ENCODE results near the gene MFSD2A.
A peak's percentile ranks its signal among the peaks of the same experiment; 100 is the strongest.
"Not testable (repeated sequence)": the region's sequence is repeated elsewhere in the genome, so short reads cannot be mapped to it uniquely, and the experiment has no call there.

The MFSD2A gene

DNA sequence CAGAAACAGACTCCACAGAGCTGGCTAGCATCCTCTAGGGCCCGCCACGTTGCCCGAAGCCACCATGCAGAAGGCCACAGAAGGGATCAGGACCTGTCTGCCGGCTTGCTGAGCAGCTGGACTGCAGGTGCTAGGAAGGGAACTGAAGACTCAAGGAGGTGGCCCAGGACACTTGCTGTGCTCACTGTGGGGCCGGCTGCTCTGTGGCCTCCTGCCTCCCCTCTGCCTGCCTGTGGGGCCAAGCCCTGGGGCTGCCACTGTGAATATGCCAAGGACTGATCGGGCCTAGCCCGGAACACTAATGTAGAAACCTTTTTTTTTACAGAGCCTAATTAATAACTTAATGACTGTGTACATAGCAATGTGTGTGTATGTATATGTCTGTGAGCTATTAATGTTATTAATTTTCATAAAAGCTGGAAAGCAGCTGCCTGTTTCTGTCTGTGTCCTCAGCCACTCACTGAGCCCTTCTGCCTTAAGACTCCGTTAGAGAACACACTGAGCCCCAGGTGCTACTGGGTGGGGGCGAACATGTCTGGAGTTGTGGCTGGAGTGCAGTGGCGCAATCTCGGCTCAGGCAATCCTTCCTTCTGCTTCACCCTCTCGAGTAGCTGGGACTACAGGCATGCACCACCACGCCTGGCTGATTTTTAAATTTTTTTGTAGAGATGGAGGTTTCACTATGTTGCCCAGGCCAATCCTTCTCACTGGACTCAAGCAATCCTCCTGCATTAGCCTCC lies 14.8 kb downstream of the MFSD2A start:
- DNase-seq: no peak

DNA sequence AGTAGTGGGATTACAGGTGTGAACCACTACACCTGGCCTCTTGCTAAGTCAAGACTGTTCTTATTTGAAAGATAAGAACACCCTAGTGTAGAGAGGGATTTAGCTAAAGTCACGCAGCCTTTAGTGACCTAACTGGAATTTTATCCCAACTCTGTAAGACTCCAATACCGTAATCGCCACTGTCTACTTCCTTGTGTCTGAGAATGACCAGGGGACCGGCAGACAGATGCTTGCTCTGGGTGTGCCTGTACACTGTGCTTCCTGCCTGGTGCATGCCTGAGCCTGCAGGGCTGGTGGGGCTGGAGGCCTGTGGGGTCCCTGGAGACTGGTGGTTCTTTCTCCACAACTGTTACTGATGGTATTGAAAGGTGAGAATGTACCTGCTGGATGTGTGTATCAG lies 15.3 kb downstream of the MFSD2A start:
- no peak for DNase-seq

DNA sequence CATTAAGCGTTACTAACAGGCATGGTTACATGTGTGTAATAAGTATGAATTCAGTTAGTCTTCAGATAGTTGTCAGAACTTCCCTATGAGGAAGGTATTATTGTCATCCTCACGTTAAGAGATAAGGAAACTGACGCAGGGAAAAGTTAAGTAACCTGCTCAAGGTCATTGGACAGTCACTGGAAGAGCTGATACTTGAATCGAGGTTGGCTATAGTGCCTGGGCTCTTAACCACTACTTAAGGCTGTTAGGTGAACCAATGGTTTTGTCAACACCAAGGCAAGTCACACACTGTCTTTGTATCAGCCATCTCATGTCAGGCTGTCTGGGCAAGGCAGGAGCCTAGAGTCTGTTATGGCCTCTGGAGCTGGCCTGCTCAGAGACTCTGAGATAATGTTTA lies 16.2 kb downstream of the MFSD2A start:
- no peak for DNase-seq

DNA sequence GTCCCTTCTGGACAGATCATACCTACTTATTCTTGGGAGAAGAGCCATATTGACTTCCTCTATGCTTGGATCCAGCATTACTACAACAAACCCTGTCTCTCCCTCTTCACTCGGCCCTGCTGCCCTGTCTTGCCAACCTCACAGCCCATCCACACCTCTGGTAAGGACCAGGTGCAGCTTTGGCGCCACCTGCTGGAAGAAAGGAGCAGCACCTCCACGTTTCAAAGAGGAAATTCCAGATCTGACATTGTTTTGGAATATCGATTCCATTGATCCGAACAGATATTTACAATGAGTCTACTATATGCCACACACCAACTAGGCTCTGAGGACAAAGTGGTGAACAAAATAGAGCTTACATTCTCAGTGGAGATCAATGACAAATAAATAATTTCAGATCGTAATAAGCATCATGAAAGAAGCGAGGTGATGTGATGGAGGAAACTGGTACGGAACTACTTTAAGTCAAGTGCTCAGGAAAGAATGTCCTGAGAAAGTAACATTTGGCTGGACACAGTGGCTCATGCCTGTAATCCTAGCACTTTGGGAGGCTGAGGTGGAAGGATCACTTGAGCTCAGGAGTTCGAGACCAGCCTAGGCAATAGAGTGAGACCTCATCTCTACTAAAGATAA lies 18.7 kb downstream of the MFSD2A start:
- peak; percentile 60 for DNase-seq

DNA sequence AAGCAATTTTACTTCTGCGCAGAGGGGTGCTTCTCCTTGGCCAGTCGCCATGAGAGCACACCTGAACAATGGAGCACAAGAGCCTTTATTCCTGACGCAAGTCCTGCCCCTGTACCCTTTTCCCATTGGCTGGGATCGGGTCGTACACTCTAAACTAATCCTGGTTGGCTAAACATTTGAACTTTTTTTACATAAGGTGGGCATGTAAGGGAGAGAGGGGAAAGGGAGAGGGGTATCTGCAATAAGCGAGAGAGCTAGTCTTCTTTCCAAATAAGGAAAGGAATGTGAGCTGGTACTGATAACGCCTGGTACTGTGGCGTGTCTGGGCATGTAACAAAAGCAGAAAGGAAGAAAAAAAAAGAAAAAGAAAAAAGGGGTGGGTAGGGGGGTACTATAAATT lies 21.8 kb downstream of the MFSD2A start:
- no peak for DNase-seq

DNA sequence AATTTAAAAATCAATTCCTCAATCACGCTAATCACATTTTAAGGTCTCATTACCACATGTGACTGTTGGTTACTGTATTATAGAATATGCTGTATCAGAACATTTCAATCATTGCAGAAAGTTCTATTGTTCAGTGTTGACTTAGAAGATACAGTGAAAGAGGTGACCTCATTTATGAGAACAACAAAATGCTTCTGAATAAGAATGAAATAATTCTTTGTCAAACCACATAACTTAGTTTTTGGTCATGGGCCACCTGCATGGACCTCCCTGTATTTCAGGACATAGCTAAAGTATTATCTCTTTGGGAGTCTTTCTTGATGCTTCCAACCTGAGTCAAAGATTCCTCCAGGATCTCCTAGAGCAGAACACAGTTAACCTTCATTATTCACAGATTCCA lies 22.3 kb downstream of the MFSD2A start:
- no peak for DNase-seq

DNA sequence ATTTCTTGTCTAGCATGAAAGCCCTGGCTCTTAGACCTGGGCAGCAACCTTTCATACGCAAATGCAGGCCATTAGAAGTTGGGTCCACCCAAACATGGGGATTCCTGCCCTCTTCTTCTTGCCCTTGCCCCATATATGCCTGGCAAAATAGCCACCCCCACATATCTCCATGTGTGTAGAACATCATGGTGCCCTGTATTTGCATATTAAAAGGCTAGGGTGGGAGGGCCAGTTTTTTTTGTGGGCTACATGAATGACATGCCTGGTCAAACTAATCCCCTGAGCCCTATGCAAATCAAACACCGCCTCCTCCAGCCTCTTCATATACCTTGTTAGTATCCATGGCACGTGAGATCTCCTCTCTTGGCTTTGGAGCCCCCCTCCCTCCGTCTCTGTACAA lies 24.7 kb downstream of the MFSD2A start:
- DNase-seq: no peak

DNA sequence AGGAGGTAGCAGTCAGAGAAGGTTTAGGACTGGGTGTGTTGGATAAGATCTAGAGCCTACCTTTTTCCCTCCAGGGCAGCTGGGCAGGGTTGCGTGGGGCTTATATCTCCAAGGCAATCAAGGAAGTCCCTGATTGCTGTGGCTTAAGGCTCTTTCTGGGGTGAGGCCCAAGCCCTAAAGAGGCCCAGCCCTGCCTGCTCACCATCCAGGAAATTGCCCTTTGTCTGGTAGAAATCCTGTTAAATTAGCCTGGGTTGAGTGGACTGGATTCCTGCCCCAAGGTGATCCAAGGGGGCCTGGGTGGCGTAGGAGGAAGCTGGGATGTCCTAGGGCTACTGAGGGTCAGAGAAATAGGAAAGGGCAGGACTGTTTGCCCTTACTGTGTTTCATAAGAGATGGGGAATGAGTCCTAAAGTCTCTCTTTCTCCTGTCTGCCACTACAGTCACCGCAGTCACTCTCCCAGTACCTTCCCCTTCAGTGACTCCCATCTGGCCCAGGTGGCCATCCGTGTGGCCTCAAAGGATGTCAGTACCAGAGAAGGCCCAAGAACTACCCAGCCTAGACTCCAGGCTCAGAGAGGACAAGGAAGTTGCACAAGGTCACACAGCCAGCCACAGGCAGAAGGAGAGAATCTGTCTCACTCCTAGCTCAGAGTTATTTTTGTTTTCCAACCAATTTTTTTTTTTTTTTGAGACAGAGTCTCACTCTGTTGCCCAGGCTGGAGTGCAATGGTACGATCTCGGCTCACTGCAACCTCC lies 25.8 kb downstream of the MFSD2A start:
- no peak for DNase-seq

DNA sequence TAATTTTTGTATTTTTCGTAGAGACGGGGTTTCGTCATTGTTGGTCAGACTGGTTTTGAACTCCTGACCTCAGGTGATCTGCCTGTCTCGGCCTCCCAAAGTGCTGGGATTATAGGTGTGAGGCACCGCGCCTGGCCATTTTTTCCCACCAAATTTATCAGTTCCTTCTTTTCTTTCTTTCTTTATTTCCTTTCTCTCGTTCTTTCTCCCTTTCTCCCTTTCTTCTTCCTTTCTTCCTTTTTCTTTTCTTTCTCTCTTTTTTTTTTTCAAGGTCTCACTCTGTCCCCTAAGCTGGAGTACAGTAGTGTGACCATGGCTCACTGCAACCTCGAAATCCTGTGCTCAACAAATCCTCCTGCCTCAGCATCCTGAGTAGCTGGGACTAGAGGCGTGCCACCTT lies 26.4 kb downstream of the MFSD2A start:
- DNase-seq: no peak

DNA sequence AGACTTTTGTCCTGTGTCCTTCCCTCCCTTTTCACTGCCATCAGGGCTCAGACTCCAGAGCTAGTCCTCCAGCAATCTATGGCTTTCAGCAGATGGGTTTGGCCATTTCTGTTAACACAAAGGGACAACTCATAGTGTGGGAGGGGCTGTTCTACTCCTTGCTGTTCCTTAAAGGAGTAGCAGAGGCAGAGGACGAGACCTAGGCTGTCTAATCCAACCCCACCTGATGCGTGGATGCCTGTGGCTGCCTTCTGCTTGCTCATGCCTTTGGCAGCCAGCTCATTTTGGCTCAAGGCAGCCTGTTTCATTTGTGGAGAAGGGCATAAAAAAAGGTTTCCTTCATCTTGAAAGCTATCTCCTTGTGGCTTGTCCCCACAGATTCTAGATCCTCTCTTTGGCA lies 27.0 kb downstream of the MFSD2A start:
- no peak for DNase-seq

DNA sequence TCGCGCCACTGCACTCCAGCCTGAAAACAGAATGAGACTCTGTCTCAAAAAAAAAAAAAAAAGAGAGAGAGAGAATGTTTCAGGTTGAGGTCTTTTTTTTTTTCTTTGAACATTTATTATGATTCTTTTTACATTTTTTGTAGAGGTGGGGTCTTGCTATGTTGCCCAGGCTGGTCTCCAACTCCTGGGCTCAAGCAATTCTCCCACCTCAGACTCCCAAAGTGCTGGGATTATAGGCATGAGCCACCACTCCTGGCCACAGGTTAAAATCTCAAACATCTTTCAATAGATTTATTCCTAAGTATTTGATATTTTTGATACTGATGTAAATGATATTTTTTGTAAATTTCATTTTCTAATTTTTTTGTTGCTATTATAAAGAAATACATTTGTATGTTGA lies 29.5 kb downstream of the MFSD2A start:
- not testable (repeated sequence) for DNase-seq

DNA sequence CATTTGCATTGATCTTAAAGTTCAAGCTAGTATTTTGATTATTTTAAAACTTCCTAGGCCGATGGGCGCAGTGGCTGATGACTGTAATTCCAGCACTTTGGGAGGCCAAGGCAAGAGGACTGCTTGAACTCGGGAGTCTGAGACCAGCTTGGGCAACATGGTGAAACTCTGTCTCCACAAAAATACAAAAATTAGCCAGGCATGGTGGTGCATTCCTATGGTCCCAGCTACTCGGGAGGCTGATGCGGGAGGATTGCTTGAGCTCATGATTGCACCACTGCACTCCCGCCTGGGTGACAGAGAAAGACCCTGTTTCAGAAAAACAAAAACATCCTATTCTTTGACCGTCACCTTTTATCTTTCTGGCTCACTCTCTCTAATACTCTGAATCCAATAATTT lies 30.0 kb downstream of the MFSD2A start:
- no peak for DNase-seq

DNA sequence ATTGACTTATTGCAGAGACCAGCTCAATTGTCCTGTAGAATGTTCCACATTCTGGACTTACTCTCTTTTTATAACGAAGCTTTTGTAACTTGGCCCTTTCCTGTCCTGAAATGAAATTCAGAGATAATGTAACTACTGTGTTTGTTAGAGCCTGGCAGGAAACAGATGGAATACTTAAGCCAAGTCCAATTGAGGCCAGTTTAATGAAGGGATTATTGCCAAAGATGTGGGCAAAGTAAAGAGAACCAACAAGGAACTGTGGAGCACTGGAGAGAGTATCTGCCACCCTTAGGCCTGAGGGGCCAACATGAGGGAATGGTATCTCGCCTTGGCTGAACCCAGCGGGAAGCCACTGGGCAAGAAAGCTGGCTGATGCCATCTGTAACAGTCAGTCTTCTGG lies 32.9 kb downstream of the MFSD2A start:
- DNase-seq: no peak

DNA sequence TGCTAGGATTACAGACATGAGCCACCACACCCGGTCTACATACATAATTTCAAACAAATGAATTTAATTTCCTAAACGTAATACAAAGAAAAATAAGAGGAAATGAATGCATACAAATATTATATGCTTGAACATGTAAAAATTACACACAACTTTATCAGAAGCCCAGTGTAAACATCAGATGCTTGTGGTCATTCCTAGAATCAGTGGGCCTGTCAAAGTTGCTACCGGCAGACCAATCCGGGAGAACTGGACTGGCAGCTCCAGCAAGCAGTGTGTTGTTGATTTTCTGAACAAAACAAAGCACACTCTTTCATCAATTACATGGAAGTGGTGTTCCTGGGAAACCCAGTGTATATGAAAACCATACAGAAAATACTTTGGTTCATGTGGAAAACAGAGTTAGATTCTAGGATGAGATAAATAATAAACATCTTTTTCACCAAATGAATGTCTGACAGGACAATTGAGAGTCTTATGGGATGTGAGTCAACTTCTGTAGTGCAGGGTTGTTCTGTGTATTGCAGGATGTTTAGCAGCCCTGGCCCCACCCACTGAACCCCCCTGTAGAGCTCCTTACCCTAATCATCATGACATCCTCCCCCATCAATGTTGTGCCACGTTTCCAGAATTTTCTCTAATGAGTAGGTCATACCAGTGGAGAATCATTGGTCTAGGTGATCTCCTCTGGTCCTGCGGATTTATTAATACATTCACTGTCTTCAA lies 33.8 kb downstream of the MFSD2A start:
- no peak for DNase-seq

DNA sequence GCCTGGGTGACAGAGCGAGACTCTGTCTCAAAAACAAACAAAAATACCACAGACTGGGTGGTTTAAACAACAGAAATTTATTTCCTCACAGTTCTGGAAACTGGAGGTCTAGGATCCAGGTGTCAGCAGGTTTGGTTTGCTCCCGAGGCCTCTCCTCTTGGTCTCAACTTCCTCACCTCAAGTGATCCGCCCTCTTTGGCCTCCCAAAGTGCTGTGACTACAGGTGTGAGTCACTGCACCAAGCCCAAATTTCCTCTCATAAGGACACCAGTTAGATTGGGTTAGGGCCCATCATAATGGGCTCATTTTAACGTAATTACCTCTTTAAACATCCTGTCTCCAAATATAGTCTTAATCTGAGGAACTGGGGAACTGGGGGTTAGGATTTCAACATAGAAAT lies 35.5 kb downstream of the MFSD2A start:
- no peak for DNase-seq

DNA sequence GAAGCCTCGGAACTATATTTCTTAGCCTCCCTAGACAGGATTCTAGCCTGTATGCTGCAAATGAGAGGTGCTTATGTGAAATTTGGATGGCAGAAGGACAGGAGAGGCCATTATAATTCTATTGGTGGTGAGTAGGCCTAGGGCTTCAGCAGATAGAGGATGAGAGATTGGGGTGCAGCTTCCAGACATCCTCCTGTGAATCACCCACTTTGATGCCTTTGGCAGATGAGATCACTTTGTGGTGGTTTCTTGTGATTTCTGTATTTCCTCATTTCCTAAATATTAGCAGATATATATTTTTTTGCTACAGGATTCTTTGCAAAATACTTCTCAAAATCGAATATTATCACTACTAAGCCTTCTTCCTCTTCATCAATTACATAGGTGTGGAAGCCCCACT lies 37.3 kb downstream of the MFSD2A start:
- no peak for DNase-seq

DNA sequence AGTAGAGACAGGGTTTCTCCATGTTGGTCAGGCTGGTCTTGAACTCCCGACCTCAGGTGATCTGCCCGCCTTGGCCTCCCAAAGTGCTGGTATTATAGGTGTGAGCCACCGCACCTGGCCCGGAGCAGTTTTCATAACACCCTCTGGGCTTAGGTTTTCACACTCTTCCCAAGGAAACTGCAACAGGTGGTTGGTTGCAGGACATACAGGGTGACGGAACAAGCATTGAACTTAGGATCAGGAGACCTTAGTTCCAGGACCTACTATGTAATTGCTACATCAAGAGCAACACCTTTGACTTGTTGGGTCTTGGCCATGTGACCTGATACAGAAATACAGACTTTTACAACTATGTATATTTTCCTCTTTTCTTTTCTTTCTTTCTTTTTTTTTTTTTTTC lies 37.9 kb downstream of the MFSD2A start:
- DNase-seq: no peak

DNA sequence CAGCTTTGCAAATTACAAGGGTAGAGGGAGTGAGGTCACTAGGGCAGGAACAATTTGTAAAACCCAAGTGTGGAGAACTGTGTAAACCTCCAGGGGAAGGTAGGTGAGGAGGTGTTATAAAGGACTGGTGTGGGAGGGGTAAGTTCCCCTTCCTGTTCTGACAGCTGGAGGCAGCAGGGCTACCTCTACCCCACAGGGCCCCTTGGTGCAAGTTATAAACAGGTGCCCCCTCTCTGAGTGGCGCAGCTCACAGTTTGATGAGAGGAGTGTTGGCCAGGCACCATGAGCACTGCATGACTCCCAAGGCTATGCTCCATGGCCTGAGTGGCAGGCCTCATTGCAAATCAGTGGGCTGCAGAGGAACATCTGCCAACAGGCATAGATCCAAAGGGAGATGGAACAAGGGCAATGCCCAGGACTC lies 41.0 kb downstream of the MFSD2A start:
- no peak for DNase-seq

DNA sequence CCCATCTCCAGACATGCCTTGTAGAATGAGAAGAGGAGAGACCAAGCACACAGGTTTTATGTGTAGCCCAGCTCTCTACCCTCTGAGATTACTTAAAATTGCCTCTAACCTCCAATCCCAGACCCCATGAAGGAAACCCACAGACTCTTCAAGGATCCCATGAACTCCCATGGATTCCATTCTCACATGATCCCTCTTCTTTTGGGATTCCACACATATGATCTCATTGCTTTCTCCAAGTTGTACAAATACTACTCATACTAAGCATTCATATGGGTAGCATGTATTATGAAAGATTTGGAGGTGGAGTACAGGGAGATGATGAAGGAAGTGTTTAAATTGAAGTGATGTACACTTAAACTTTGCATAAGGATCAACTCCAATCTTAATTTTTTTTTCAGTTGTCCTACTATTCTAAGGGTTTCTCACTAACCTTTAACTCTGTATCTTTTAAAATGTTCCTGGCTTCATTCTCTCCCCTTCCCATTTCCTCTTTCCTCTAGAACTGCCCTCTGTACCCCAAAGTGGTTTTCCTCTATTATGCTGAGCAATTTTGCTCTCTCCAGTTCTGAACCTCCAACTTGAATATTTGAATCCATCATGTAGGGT lies 41.6 kb downstream of the MFSD2A start:
- DNase-seq: no peak

DNA sequence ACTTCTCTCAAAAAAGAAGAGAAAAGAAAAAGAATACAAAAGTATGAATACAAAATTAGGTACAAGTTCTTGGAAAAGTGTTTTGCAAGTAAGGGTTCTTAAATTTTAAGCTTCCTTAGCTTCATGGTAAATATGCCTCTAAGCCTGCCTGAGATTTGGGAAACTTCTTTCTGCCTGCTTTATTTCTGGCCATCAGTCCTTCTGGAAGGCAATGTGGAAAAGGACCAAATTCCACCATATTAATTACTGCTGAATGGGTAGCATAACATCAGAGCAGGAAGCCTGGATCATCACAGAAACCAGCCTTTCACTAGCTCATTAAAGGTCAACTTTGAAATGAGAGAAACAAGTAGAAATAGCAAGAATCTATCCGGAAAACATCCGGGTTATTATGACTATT lies 46.5 kb downstream of the MFSD2A start:
- no peak for DNase-seq

DNA sequence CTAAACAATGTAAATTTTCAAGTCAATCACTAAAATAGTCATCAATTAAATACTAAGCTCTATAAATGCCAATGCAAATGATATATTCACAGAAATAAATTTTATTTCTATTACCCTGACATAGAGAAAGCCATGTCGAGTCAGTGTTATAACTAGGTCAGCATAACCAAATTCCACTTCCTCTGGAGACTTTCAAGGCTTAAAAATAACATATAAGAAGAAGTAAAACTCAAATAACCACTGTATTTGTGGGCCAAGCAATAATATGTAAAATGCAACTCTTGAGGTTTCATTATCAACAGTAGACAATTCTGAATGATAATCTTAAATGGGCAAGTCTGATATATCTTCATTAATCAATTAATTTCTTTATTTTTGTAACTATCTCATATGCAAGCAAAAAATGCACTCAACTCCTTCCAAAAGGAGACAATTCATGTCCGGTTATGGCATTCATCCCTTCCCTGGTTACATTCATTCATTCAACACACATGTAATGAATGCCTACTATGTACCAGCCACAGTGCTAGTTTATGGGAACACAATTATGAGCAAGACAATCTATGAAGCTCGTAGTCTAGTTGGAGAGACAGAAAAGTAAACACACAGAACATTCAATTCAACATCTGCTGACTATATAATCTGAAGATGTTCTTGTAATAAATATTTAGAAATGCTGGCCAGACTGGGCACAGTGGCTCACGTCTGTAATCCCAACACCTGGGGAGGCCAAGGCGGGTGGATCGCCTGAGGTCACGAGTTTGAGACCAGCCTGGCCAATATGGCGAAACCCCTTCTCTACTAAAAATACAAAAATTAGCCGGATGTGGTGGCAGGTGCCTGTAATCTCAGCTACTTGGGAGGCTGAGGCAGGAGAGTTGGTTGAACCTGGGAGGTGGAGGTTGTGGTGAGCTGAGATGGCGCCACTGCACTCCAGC lies 48.5 kb downstream of the MFSD2A start:
- DNase-seq: no peak

DNA sequence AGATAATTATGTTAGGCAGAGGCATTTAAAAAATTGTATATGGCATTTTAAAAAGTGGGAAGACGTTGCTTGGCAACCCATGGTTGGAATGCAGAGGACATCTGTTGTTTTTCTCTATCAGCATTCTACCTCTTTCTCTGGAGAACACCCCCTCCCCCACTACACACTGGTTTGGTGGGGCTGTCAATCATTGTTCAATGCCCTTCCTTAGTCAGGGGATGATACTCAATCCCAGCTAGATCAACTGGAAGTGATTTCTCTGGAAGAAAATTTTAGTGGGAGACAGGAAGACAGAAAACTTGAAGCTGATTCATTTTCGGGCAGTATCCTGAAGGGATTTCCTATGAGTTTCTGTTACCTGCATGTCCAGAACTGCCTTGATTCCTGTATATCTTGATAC lies 49.9 kb downstream of the MFSD2A start:
- DNase-seq: no peak
